GM12801 (cell line): ENCODE data around the gene C1orf210.

Source experiments
- TF ChIP-seq, protein P1 (sequence below): IDR thresholded peaks from one replicate; pipeline ENCODE4 v1.5.1; 2011; ENCODE audit warnings: control low read depth; ENCODE audit not compliant: insufficient read length; ENCODE audit errors: extremely low read depth

Gene C1orf210

DNA sequence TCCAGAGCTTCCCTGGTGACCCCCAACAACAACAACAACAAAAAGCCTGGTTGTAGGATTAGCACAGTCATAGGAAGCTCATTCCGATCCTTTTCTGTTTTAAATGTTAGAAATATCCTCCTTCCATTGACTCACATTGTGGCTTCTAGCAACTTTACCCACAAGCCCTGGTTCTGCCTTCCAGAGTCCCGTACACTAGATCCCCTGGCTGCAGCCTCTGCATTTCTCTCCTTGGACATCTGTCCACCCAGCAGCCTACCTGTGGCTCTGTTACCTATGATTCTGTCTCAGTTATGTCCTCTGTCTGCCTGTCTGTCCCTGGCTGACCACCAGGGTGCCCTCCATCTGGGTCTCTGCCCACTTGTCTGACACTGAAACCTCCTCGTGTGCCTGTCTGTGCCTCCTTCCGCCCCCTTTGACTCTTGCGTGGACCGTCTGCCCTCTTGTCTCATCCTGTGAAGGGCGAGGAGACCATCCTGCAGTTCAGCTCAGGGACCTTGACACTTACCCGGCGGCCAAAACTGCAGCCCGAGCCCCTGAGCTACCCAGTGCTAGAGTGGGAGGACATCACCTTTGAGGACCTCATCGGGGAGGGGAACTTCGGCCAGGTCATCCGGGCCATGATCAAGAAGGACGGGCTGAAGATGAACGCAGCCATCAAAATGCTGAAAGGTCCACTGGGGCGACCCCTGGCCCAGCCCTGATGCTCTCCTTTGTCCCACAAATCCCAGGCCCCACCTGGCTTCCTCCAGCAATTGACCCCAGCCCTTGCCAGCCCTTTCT is 31.5 kb upstream of the C1orf210 start:
- TF ChIP-seq, protein P1, sequence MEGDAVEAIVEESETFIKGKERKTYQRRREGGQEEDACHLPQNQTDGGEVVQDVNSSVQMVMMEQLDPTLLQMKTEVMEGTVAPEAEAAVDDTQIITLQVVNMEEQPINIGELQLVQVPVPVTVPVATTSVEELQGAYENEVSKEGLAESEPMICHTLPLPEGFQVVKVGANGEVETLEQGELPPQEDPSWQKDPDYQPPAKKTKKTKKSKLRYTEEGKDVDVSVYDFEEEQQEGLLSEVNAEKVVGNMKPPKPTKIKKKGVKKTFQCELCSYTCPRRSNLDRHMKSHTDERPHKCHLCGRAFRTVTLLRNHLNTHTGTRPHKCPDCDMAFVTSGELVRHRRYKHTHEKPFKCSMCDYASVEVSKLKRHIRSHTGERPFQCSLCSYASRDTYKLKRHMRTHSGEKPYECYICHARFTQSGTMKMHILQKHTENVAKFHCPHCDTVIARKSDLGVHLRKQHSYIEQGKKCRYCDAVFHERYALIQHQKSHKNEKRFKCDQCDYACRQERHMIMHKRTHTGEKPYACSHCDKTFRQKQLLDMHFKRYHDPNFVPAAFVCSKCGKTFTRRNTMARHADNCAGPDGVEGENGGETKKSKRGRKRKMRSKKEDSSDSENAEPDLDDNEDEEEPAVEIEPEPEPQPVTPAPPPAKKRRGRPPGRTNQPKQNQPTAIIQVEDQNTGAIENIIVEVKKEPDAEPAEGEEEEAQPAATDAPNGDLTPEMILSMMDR: no peak

DNA sequence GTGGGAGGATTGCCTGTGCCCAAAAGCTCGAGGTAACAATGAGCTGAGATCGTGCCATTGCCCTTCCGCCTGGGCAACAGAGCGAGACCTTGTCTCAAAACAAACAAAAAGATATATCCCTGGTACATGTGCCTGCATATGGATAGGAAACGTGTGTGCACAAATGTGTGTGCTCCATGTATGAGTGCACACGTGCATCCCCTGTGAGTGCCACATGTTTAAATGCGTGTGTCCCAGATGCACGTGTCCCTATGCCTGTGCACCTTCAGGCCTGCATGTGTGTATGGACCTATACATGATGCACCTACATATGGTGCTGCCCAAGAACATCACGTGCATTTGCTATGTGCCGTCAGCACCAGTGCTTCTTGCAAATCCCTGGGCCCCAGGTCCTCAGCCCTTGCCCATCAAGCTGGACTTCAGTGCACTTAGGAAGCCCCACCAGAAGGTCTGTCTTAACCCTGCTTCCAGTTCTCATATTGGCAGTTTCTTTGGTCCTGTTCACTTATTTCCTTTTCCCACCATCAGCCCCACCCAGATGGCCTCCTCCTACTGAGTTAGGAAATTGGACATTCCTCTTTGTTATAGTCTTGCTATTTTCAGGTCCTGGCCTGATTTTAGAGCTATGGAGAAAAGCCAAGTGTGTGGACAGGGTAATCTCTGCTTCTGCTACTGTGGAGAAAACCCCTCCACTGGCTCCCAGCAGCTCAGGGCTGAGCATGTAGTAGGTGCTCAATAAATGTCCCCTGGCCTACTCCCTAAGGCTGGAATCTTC is 30.8 kb upstream of the C1orf210 start:
- TF ChIP-seq, protein P1: no peak

DNA sequence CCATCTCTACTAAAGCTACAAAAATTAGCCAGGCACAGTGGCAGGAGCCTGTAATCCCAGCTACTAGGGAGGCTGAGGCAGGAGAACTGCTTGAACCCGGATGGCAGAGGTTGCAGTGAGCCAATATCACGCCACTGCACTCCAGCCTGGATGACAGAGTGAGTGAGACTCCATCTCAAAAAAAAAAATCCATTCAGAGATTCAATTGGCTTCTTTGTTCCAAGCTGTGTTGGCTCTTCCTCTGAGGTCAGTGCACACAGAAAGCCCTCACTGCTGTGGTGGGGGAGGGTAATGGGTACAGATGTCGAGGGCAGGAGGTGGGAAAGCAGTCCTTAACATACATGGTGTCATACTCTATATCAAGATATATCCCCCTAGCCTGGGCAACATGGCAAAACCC is 30.1 kb upstream of the C1orf210 start:
- TF ChIP-seq, protein P1: no peak

DNA sequence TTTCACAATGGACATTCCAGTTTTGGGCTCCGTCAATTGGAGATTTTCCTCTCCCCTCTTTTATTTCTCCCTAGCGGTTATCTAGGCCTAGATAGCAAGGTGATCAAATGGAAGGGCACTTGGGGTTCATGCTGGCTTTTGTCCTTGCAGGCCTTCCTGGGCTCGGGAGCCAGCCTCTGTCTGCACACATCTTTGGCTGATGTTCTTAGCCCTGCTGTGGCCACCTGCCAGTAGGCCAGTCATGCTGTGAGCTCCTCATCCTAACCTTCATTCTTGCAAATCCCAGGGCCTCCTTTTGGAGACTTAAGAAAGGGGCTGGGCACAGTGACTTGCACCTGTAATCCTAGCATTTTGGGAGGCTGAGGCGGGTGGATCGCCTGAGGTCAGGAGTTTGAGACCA is 28.9 kb upstream of the C1orf210 start:
- TF ChIP-seq, protein P1: no peak

DNA sequence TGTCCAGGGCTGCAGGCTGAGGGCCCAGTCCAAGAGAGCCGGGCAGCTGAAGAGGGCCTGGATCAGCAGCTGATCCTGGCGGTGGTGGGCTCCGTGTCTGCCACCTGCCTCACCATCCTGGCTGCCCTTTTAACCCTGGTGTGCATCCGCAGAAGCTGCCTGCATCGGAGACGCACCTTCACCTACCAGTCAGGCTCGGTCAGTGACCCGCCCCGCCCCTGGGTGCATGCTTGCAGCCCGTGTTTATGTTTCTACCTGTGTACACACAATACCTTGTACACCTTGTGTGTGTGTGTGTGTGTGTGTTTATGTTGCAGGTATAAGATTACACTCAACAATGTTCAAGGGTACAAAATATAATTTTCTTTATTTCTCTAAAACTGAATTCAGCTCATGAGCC is 28.4 kb upstream of the C1orf210 start:
- TF ChIP-seq, protein P1: no peak

DNA sequence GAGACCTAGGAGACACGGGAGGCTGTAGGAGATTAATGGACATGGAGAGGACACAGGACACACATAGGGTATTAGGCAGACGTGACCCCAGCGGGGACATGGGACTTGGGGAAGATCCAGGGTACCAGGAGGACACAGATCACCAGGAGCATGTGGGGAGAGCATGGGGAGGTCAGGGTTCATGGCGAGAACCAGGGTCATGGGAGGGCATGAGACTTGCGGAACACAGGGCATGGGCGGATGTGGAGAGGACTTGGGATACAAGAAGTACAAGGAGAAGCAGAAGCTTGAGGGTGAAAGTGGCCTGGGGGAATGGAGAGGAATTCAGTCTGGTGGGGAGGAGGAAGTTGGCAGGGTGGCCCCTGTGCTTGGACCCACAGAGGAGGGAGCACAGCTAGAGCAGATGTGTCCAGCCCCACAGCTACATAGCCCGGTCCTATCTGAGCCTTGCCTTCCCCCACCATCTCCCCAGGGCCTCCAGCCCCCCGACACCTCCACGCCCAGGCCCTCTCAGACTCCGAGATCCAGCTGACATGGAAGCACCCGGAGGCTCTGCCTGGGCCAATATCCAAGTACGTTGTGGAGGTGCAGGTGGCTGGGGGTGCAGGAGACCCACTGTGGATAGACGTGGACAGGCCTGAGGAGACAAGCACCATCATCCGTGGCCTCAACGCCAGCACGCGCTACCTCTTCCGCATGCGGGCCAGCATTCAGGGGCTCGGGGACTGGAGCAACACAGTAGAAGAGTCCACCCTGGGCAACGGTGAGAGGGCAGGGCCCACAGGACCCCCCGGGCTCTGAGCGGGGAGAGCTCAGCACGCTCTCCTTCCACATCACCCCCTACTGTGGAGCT is 27.5 kb upstream of the C1orf210 start:
- TF ChIP-seq, protein P1: no peak

DNA sequence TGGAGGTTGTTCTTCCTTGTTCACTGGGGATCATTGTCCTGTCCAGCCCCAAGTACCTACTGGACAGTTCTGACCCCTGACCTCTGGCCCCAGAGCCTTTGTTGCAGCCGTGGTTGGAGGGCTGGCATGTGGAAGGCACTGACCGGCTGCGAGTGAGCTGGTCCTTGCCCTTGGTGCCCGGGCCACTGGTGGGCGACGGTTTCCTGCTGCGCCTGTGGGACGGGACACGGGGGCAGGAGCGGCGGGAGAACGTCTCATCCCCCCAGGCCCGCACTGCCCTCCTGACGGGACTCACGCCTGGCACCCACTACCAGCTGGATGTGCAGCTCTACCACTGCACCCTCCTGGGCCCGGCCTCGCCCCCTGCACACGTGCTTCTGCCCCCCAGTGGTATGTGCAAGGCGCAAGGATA is 26.8 kb upstream of the C1orf210 start:
- TF ChIP-seq, protein P1: no peak
